Stimulated activated CD8-positive, alpha-beta memory T cell treated with anti-CD3 and anti-CD28 coated beads, Interleukin-2, amount 100 ng/mL, for 1 hour (primary cell): ENCODE data around the gene ANKRD17.

ENCODE experiments used
- DNase-seq, 2 donors: peaks; one replicate each; pipeline ENCODE4 v3.0.0-alpha.2; 2020; ENCODE audit warnings: low read depth in 2 of 2

ANKRD17 gene

DNA sequence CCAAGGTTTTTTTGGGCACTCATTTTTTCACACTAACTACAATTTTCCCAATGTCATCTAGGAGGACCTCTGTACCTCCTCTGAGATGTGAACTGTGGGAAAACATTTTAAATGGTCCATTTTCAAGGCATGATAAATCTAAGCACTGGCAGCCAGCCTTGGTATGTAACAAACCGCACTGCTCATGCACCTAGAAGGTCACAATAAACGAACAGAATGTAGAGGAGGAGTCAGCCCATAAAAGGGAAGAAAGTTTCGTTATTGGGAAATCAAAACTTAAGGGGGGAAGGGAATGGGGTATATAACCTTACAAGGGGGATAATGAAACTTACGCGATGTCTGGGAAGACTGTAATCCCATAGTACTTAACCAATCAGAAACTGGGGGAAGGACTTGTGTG is 205.5 kb downstream of the ANKRD17 start:
- no peak for DNase-seq

DNA sequence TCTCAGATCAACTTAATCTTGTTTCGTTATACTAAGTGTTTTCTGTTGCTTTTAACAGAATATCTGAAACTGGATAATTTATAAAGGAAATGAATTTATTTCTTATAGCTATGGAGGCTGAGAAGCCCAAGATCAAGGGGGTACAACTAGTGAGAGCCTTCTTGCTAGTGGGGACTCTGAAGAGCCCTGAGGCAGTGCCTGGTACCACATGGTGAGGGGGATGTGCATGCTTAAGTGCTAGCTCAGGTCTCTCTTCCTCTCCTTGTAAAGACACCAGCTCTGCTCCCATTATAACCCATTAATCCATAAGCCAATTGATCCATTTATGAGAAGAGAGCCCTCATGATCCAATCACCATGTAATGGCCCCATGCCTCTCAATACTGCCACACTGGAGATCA is 207.0 kb downstream of the ANKRD17 start:
- DNase-seq = no peak

DNA sequence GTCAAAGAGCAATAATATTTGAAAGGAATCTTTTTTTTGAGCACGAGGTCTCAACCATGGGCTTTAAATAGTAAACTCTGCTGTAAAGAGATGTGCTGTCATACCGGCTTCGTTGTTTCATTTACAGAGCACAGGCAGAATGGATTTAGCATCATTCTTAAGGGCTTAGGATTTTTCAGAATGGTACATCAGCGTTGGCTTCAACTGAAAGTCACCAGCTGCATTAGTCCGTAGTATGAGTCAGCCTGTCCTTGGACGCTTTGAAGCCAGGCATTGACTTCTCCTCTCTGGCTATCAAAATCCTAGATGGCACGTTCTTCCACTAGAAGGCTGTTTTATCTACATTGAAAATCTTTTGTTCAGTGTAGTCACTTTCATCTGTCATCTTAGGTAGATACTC is 212.7 kb downstream of the ANKRD17 start:
- DNase-seq = no peak

DNA sequence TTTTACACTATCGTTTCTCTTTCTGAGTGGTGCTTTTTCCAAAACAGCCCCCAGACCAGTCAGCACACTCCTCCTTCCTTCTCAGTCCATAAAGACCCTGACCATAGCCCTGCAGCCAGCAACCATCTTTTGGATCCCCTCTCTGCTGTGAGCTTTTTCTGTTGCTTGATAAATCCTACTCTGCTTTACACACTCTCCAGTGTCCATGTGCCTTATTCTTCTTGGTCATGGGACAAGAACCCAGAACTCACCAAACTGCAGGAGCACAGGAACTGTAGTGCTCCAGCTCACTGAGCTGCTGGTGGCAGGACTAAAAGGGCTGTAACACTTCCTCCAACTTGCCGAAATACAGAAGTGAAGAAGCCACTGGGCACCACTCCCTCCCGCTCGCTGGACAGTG is 221.5 kb downstream of the ANKRD17 start:
- no peak for DNase-seq

DNA sequence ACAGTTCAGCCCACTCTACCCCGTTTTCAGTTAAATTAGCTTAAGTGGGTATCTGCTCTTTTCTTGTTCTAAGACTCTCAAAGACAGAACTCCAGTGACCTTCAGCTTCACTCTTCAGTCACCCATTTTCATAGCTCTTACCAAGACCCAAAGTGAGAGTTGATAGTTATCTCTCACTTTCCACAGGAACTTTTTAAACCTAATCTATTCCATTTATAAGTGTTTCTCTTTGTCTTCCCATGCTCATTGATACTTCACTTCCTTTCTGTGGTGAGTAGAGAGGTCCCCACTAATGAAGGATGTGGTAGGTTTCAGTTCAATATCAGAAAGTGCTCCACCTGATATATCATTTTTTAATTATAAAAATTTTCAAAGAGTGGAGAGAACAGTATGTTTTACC is 222.5 kb downstream of the ANKRD17 start:
- no peak for DNase-seq

DNA sequence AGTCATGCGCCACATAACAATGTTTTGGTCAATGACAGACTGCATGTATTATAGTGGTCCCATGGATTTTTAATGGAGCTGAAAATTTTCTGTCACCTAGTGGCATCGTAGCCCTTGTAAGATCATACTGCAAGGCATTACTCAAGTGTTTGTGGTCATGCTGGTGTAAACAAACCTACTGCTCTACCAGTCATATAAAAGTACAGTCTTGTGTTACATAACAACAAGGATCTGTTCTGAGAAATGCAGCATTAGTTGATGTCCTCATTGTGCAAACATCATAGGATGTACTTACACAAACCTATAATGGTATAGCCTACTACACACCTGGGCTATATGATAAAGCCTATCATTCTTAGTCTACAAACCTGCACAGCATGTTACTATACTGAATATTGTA is 223.7 kb downstream of the ANKRD17 start:
- DNase-seq = no peak

DNA sequence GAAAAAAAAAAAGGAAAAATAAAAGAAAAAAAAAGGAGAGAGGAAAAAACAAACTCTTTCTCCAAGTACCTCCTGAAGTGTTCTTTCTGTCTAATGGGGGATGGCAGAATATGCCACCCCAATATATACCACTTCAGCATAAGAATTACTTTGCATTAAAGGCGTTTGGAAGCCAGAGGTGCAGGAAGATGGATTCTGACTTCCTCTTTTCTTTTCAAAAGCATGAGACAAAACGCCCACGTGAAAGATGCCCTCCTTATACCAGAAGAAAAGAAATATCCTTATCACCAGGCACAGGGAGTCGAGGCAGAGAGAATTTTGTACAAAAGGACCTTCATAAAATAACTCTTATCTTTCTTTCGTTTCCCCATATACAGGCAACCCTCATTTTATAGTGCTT is 230.0 kb downstream of the ANKRD17 start:
- no peak for DNase-seq
